ENCODE results near the gene HOMER3. TPM values are rescaled to one million over a fixed set of nuclear protein-coding genes. Genes with fewer than 3 reads are reported as not detected.

The HOMER3 gene
- total RNA-seq, 2 experiments from 2014 or later = not detected

DNA sequence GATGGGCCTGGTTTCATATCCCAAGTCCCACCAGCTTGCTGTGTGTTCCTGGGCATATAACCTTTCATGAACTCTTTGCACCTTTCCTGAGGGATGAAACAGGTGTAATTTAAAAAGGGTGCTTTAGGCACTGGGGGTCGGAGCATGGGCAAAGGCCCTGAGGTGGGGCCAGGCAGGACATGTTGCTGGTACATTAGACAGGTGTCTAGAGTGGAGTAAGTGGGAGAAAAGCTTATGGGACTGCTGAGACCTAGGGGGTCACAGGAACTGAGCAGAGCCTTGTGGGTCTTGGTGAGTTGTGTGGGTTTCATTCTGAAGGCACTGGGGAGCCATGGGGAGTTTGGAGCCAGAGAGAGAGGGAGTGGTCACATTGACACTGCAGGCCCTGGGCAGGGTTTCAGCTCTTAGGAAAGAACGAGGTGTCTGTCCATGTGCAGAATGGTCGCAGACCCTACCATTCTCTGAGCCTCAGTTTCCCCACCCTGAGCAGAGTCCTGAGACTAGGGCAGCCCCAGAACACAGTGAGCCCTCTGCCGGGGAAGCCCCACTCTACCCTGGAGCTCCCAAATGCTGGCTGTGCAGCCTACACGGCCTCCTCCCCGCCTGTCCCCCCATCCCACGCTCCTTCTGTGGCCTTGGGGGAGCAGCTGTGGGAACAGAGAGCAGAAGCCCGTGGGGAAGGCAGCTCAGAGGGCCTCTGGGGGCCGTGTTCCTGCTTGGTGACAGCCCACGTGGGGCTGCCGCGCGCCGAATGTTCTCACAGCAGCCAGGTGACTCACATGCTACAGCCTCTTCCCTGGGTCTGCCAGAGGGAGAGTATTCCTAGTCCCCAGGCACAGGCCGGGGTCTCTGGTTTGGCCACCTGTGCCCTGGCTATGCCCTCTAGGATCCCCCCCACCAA lies 7.3 kb upstream of the HOMER3 start:
- Mint-ChIP-seq H3K27ac (no peak overlapping the region), H3K36me3 (ENCODE audit: low read depth) (no peaks in the 10 kb centered on the region), H3K4me1 (no peaks in the 10 kb centered on the region), H3K27me3 (peaks cover under 1% of the 10 kb centered on the region), H3K9me3 (no peaks in the 10 kb centered on the region), H3K4me3 (no peak overlapping the region)
- CTCF ChIA-PET = no interaction called here
- DNase-seq = no peak
- POLR2A ChIA-PET = interaction anchor here (2.5 kb wide), 1 partner anchor 29 kb away, joined by 9 read pairs; the partner anchor contains the start of genes COPE and DDX49

DNA sequence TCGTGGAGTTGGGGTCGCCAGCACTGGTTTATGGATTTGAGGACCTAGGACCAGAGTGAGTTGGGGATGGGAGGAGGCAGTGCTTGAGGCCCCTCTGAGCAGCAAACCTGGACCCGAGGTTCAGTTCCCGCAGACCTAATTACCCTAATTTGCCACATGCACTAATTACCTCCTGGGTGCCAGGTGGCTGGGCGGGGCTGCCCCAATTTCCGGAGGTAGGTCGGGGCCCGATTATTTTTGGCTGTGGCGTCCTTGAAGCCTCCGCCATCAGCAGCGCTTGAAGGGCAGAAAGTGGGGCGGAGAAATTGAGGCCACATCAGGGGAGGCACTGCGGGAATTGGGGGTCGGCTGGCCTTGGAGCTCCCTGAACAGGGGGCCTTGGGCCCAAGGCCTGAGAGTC lies 5.9 kb upstream of the HOMER3 start:
- ChIA-PET POLR2A (no interaction called here), CTCF (no interaction called here)
- H3K9me3 Mint-ChIP-seq = no peaks in the 10 kb centered on the region
- no peak overlapping the region for H3K4me3 Mint-ChIP-seq
- no peak for DNase-seq
- no peak overlapping the region for H3K27ac Mint-ChIP-seq
- peaks cover 12% of the 10 kb centered on the region for H3K27me3 Mint-ChIP-seq
- H3K36me3 Mint-ChIP-seq (ENCODE audit: low read depth) = no peaks in the 10 kb centered on the region
- no peaks in the 10 kb centered on the region for H3K4me1 Mint-ChIP-seq

DNA sequence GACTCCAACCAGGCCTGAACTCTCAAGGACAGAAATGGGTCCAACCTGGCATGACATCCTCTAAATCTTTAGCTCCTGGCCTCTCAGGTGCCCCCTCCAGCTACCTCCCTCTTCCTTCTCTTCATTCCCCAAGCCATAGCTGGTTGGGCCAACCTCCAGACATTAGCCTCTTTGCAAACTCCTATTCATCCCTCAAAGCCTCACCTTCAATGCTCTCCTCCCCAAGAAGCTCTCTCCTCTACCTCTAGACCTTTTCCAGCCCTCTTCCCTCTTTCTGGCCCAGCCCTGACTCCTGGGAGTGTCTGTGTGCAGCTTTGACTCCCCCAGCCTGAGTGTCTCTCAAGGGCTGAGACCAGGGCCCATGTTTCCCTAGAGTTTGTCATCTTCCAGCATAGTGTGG lies 5.3 kb upstream of the HOMER3 start:
- Mint-ChIP-seq H3K27me3 (peaks cover 17% of the 10 kb centered on the region), H3K36me3 (ENCODE audit: low read depth) (no peaks in the 10 kb centered on the region), H3K9me3 (no peaks in the 10 kb centered on the region), H3K4me3 (no peak overlapping the region), H3K4me1 (no peaks in the 10 kb centered on the region), H3K27ac (no peak overlapping the region)
- DNase-seq = no peak
- CTCF ChIA-PET = no interaction called here
- POLR2A ChIA-PET = no interaction called here

DNA sequence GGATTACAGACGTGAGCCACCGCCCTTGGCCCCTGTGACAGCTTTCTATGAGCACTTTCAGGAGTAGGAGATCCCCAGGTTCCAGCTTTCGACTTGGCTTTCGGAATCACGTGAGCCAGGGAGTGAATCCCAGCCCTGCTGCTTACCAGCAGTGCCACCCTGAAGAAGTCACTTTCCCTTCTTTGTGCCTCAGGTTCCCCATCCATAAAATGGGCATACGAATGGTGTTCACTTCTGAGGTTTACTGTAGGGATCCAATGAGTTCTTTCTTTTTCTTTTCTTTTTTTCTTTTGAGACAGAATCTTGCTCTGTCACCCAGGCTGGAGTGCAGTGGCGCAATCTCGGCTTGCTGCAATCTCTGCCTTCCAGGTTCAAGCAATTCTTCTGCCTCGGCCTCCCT lies 4.3 kb upstream of the HOMER3 start:
- DNase-seq = no peak
- H3K27me3 Mint-ChIP-seq = peaks cover 22% of the 10 kb centered on the region

DNA sequence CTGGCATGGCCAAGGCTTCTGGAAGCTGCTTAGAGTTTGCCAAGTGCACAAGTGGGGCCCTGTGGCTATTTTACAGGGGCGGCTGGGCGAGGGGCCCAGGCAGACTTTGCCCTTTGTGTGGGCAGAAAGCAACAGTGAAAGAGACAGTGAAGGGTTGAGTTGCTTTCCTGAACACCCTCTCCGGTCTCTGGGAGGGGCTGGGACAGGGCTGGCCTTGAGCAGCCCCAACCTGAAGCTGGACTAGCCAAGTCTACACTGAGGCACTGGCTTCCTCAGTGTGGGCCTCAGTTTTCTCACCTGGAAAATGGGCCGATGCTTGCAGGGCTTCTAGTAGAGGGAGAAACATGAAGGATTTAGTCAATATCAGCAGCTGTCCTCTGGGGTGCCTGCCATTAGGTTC lies 2.4 kb upstream of the HOMER3 start:
- H3K27ac Mint-ChIP-seq = no peak overlapping the region
- POLR2A ChIA-PET = no interaction called here
- no peak overlapping the region for H3K4me3 Mint-ChIP-seq
- H3K9me3 Mint-ChIP-seq = no peaks in the 10 kb centered on the region
- no peak for DNase-seq
- H3K4me1 Mint-ChIP-seq = peaks cover 7% of the 10 kb centered on the region
- no peaks in the 10 kb centered on the region for H3K36me3 Mint-ChIP-seq (ENCODE audit: low read depth)
- peaks cover 33% of the 10 kb centered on the region for H3K27me3 Mint-ChIP-seq
- CTCF ChIA-PET = no interaction called here

More for the DNA sequence above, 4.3 kb upstream of the HOMER3 start:
- no peak overlapping the region for H3K4me3 Mint-ChIP-seq
- no peaks in the 10 kb centered on the region for H3K9me3 Mint-ChIP-seq
- CTCF ChIA-PET = no interaction called here
- H3K27ac Mint-ChIP-seq = no peak overlapping the region
- no peaks in the 10 kb centered on the region for H3K36me3 Mint-ChIP-seq (ENCODE audit: low read depth)
- POLR2A ChIA-PET = no interaction called here
- peaks cover 3% of the 10 kb centered on the region for H3K4me1 Mint-ChIP-seq

DNA sequence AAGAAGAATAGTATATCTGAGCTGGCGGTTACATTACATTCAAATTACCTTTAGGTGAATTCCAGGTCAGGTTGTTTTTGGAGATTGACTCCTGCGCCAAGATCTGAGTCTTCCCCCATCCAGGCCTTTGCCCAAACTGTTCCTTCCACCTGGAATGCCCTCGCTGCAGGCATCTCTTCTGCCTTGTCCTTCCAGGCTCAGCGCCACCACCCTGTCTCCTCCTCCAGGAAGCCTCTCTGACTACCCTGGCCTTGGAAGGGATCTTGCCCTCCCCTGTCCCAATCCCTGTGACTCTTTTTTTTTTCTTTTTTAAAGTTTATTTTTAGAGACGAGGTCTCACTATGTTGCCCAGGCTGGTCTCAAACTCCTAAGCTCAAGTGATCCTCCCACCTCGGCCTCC lies 1.7 kb upstream of the HOMER3 start:
- CTCF ChIA-PET = no interaction called here
- POLR2A ChIA-PET = no interaction called here
- Mint-ChIP-seq H3K9me3 (no peaks in the 10 kb centered on the region), H3K4me1 (peaks cover 7% of the 10 kb centered on the region), H3K36me3 (ENCODE audit: low read depth) (no peaks in the 10 kb centered on the region), H3K27me3 (peaks cover 37% of the 10 kb centered on the region), H3K27ac (no peak overlapping the region), H3K4me3 (no peak overlapping the region)
- no peak for DNase-seq

DNA sequence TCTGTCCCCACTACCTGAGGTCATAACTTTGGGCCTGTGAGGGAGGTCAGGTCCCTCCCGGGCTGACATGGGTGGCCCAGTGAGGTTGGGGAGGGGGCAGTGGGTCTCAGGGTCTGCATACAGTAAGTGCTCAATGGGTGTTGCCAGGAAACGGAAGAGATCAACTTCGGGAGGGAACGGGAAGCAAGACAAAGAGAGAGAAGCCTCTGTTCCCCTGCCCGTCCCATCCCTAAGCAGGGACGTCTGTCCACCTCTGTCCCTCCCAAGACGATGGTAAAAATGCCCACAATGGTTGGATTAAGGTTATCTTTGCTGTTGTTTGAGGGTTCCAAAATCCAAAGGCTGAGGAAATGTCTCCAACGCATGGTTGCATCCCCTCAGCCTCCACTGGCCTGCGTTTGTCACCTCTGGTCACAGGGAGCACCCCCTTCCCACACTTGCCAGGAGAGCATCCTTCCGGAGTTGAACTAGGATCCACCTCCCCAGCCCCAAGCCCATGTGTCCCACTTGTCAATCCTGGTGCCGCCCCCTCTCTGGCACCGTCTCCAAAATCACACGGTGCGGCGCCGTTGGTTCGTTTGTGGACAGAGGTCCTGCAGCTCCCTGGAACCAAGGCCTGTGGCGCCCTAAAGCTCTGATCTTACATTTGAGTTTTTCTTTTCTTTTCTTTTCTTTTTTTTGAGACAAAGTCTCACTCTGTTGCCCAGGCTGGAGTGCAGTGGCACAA lies 774 bp upstream of the HOMER3 start:
- Mint-ChIP-seq H3K4me3 (no peak overlapping the region), H3K27me3 (peaks cover 37% of the 10 kb centered on the region), H3K4me1 (peaks cover 7% of the 10 kb centered on the region), H3K27ac (no peak overlapping the region), H3K9me3 (no peaks in the 10 kb centered on the region), H3K36me3 (ENCODE audit: low read depth) (no peaks in the 10 kb centered on the region)
- ChIA-PET POLR2A (no interaction called here), CTCF (no interaction called here)
- DNase-seq = no peak

DNA sequence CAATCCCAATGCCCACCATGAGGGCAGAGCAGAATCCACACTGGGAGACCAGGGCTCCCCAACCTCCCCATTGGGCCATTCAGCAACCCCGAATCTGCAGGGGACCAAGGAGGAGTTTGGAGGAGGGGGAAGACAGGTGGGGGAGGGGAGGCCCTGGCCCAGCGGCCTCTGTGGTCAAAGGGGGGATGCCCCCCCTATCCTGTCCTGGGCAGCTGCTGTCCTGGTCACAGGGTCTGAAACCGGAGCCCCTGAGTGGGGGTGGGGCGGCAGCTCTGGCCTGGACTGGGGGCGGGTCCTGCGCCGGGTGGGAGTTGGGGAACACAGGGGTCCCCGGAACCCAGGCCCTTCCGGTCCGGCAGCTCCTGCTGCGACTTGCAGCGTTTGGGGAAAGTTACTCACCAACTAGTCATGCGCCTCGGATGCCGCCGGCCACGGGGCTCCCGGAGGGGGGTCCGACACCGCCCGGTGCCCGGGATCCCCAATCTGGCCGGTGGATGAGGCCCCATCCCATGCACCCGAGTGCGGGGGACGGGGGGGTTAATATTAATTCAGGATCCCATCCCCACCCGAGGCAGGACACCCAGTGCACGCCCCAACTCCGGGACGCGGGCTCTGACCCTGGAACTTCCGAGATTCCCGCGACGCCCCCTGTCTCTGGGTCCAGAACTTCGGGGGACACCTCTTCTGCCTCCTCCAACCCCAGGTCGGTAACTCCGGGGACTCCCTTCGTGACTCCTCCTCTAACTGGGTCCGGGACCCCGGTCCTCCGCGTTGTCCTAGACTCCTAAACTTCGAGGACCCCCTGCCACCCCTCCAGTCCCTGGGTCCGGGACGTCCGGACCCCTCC lies 872 bp downstream of the HOMER3 start:
- no peak for DNase-seq
- ChIA-PET POLR2A (no interaction called here), CTCF (no interaction called here)
- Mint-ChIP-seq H3K36me3 (ENCODE audit: low read depth) (no peaks in the 10 kb centered on the region), H3K4me1 (peaks cover 7% of the 10 kb centered on the region), H3K9me3 (no peaks in the 10 kb centered on the region), H3K27me3 (peaks cover 37% of the 10 kb centered on the region), H3K4me3 (no peak overlapping the region), H3K27ac (no peak overlapping the region)

DNA sequence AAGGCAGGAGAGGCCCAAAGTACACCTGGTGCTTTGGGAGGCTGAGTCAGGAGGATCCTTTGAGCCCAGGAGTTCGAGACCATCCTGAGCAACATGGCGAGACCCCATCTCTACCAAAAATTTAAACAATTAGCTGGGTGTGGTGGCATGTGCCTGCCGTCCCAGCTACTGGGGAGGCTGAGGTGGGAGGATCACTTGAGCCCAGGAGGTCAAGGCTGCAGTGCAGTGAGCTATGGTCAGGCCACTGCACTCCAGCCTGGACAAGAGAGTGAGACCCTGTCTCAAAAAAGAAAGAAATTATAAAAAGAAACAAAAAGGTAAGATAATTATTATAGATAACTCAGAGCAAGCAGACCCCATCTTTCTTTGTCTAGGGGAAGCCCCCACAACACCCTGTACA lies 1.9 kb downstream of the HOMER3 start:
- no peak overlapping the region for H3K4me3 Mint-ChIP-seq
- ChIA-PET CTCF (no interaction called here), POLR2A (no interaction called here)
- H3K4me1 Mint-ChIP-seq = peaks cover 7% of the 10 kb centered on the region
- peaks cover 37% of the 10 kb centered on the region for H3K27me3 Mint-ChIP-seq
- no peaks in the 10 kb centered on the region for H3K36me3 Mint-ChIP-seq (ENCODE audit: low read depth)
- no peak for DNase-seq
- no peak overlapping the region for H3K27ac Mint-ChIP-seq
- H3K9me3 Mint-ChIP-seq = no peaks in the 10 kb centered on the region

DNA sequence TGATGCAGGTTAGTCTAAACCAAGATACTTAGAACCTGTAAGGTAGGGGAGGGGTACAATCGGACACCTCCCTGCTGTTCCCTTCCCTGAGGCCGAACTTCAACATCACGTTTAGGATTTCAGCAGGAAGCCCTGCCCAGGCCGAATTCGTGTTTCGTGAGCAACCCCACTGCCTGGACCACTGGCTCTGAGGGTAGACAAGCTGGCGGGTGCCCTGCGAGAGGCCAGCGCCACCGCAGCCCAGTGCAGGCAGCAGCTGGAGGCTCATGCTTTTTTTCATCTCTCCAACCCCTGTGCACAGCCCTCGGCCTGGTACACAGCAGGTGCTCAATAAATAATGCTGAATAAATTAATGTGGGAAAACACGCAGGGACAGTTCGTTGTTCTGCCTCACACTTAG lies 7.7 kb downstream of the HOMER3 start:
- POLR2A ChIA-PET = interaction anchor here (1.3 kb wide), 1 partner anchor 14 kb away, joined by 6 read pairs; the partner anchor contains the start of genes COPE and DDX49
- DNase-seq = no peak
- Mint-ChIP-seq H3K27me3 (peaks cover 10% of the 10 kb centered on the region), H3K4me1 (peaks cover 6% of the 10 kb centered on the region), H3K36me3 (ENCODE audit: low read depth) (no peaks in the 10 kb centered on the region), H3K9me3 (no peaks in the 10 kb centered on the region), H3K4me3 (no peak overlapping the region), H3K27ac (no peak overlapping the region)
- CTCF ChIA-PET = no interaction called here

DNA sequence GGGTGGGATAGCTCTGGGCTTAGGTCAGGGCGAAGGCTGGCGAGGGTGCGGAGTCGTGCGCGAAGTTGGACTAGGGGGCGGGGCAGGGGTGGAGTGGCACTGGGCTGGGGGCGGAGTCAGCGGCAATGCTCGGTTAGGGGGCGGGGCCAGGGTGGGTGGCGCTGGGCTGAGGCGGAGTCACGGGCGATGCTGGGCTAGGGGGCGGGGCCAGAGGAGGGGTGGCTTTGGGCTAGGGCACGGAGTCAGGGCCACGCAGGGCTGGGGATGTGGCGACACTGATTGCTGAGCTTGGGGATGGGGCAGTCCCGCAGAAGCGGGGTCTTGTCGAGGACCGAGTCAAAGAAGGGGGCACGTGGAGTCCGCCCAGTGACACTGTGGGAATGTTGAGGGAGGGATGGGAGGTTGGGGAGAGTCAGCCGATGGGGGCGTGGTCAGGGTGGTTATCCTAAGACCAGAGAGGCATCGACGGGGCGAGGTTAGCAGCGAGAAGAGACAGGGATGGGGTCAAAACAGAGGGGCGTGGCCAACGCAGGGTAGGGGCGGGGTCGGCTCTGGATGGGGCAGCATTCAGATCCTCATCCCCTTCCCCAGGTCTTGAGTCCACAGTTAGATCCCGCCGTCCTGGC lies 8.7 kb downstream of the HOMER3 start:
- Mint-ChIP-seq H3K27me3 (peaks cover 8% of the 10 kb centered on the region), H3K36me3 (ENCODE audit: low read depth) (peaks cover 3% of the 10 kb centered on the region), H3K4me1 (peaks cover 6% of the 10 kb centered on the region), H3K27ac (no peak overlapping the region), H3K4me3 (peak overlapping the region; percentile 49), H3K9me3 (no peaks in the 10 kb centered on the region)
- CTCF ChIA-PET = no interaction called here
- POLR2A ChIA-PET = interaction anchor here (1.3 kb wide), 1 partner anchor 13 kb away, joined by 6 read pairs; the partner anchor contains the start of genes COPE and DDX49
- peak; percentile 83 for DNase-seq

DNA sequence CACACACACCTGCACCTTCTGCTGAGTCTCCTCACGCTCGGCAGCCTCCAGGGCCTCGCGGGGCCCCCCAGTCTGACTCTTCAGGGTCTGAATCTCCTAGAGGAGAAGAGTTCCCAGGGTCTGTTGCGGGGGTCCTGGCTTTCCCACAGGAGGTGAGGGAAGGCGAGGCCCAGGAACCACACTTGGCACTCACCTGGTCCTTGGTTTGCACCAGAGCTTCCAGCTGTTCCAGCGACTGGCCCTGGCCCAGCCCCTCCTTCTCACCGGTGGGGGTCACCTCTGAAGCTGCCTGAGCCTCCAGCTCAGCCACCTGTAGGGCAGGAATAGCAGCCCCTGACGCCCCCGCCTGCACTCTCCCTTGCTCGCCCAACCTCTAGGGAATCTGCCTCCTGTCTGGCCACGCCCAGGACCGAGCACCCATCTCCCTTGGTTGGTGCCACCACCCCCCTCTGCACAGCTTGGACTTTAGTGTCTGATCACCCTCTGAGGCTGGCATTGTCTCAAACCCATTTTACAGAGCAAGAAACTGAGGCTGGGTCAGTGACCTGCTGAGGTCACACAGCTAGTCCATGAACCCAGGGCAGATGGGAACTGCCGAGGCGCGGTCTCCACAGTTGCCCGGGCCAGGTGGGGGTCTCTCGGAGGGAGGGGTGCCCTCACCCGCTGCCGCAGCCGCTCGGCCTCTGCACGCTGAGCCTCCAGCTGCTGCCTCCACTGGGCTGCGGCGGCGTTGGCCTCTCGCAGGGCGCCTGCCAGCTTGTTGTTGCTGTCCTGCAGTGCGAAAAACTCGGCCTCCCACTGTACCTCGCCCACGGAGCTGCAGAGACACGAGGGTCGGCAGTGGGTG lies 9.5 kb downstream of the HOMER3 start:
- H3K4me3 Mint-ChIP-seq = no peak overlapping the region
- no peak for DNase-seq
- no peak overlapping the region for H3K27ac Mint-ChIP-seq
- peaks cover 8% of the 10 kb centered on the region for H3K27me3 Mint-ChIP-seq
- no peaks in the 10 kb centered on the region for H3K9me3 Mint-ChIP-seq
- H3K4me1 Mint-ChIP-seq = peaks cover 6% of the 10 kb centered on the region
- H3K36me3 Mint-ChIP-seq (ENCODE audit: low read depth) = peaks cover 3% of the 10 kb centered on the region
- POLR2A ChIA-PET = interaction anchor here (4.9 kb wide), 1 partner anchor 13 kb away, joined by 32 read pairs; the partner anchor contains the start of genes COPE and DDX49
- CTCF ChIA-PET = no interaction called here

Data from activated CD4-positive, alpha-beta memory T cell treated with anti-CD3 and anti-CD28 coated beads, Interleukin-2, amount 10 ng/mL, durations not matched to agents 7 days and 5 days (primary cell).